WTC11 (cell line): Measurements from ENCODE around the gene SPRED2. TPM values are rescaled to one million over a fixed set of nuclear protein-coding genes. Genes with fewer than 3 reads are reported as not detected.

ENCODE experiments used
- ATAC-seq: fragments of 200-7000 bp; cut with Tn5 transposase; 2 replicates; pipeline ENCODE4 v1.10.0; 2021; ENCODE audit warnings: mild to moderate bottlenecking, moderate library complexity
- CTCF ChIA-PET: fragments of 300-600 bp; sonication (Branson Sonifier 250); formaldehyde crosslinking; loops from one replicate; lab custom pipeline; 2021; ENCODE audit warnings: antibody characterized with exemption; lab: Charles Lee
- POLR2A ChIA-PET: fragments of 350-600 bp; sonication (Branson Sonifier 250); formaldehyde crosslinking; loops from one replicate; lab custom pipeline; 2021; ENCODE audit warnings: antibody characterized with exemption; lab: Charles Lee
- DNase-seq: peaks from one replicate; pipeline ENCODE4 v3.0.0; 2021; ENCODE audit warnings: low spot score
- H3K27ac Mint-ChIP-seq: 2 replicates; pipeline ENCODE4 v1.8.0; 2021; ENCODE audit warnings: mixed read lengths
- H3K27me3 Mint-ChIP-seq: 2 replicates; pipeline ENCODE4 v1.8.0; 2021; ENCODE audit warnings: low read depth, mild to moderate bottlenecking, moderate library complexity, mixed read lengths
- H3K36me3 Mint-ChIP-seq: 2 replicates; pipeline ENCODE4 v1.8.0; 2021; ENCODE audit warnings: mixed read lengths
- H3K4me1 Mint-ChIP-seq: 2 replicates; pipeline ENCODE4 v1.8.0; 2022; ENCODE audit warnings: mixed read lengths
- H3K4me3 Mint-ChIP-seq: 2 replicates; pipeline ENCODE4 v1.8.0; 2021; ENCODE audit warnings: mild to moderate bottlenecking, moderate library complexity, mixed read lengths
- H3K9me3 Mint-ChIP-seq: 2 replicates; pipeline ENCODE4 v1.8.0; 2021; ENCODE audit warnings: mixed read lengths
- AFF4 ChIP-seq: sonication (generic); formaldehyde crosslinking; IDR thresholded peaks from 2 replicates; pipeline ENCODE4 v1.8.1; 2023; ENCODE audit warnings: mild to moderate bottlenecking, missing genetic modification reagents, borderline replicate concordance
- AR ChIP-seq: fragments of 250-450 bp; sonication (Bioruptor Pico); IDR thresholded peaks from 2 replicates; pipeline ENCODE4 v1.9.0; 2021; ENCODE audit warnings: mild to moderate bottlenecking
- ATF2 ChIP-seq: sonication (generic); formaldehyde crosslinking; IDR thresholded peaks from 2 replicates; pipeline ENCODE4 v1.8.1; 2022; ENCODE audit warnings: low read depth, missing genetic modification reagents, borderline replicate concordance
- CDX4 ChIP-seq: fragments of 250-450 bp; sonication (Bioruptor Pico); IDR thresholded peaks from 2 replicates; pipeline ENCODE4 v1.9.0; 2021; ENCODE audit warnings: moderate library complexity, mild to moderate bottlenecking, inconsistent platforms, borderline replicate concordance
- CREM ChIP-seq: sonication (generic); formaldehyde crosslinking; IDR thresholded peaks from 2 replicates; pipeline ENCODE4 v1.8.1; 2022; ENCODE audit warnings: mild to moderate bottlenecking, missing genetic modification reagents, moderate library complexity
- E2F5 ChIP-seq: sonication (generic); formaldehyde crosslinking; IDR thresholded peaks from 2 replicates; pipeline ENCODE4 v1.8.1; 2022; ENCODE audit warnings: mild to moderate bottlenecking, moderate library complexity, missing genetic modification reagents
- ETV6 ChIP-seq: sonication (generic); formaldehyde crosslinking; IDR thresholded peaks from 2 replicates; pipeline ENCODE4 v1.8.1; 2022; ENCODE audit warnings: mild to moderate bottlenecking, missing genetic modification reagents
- GRHL2 ChIP-seq: fragments of 250-450 bp; sonication (Bioruptor Pico); IDR thresholded peaks from 2 replicates; pipeline ENCODE4 v1.8.0; 2022; ENCODE audit warnings: mild to moderate bottlenecking, moderate library complexity; ENCODE audit not compliant: insufficient replicate concordance, severe bottlenecking
- IRF1 ChIP-seq: sonication (generic); formaldehyde crosslinking; IDR thresholded peaks from 2 replicates; pipeline ENCODE4 v1.8.0; 2023; ENCODE audit warnings: missing genetic modification reagents
- OVOL2 ChIP-seq: fragments of 250-450 bp; sonication (Bioruptor Pico); IDR thresholded peaks from 2 replicates; pipeline ENCODE4 v1.9.0; 2021; ENCODE audit warnings: mild to moderate bottlenecking, borderline replicate concordance
- PRRX2 ChIP-seq: fragments of 250-450 bp; sonication (Bioruptor Pico); IDR thresholded peaks from 2 replicates; pipeline ENCODE4 v1.8.0; 2021; ENCODE audit warnings: mild to moderate bottlenecking
- SP1 ChIP-seq: sonication (generic); formaldehyde crosslinking; conservative IDR thresholded peaks from 2 replicates; pipeline ENCODE4 v1.8.1; 2022; ENCODE audit warnings: missing genetic modification reagents
- STAT6 ChIP-seq: sonication (generic); formaldehyde crosslinking; conservative IDR thresholded peaks from 2 replicates; pipeline ENCODE4 v1.8.1; 2023; ENCODE audit warnings: mild to moderate bottlenecking, low read depth, missing genetic modification reagents, moderate library complexity
- TEAD1 ChIP-seq: sonication (generic); formaldehyde crosslinking; IDR thresholded peaks from 2 replicates; pipeline ENCODE4 v1.8.0; 2022; ENCODE audit warnings: mild to moderate bottlenecking, missing genetic modification reagents
- TEAD4 ChIP-seq: sonication (generic); formaldehyde crosslinking; IDR thresholded peaks from 2 replicates; pipeline ENCODE4 v1.8.0; 2022; ENCODE audit warnings: mild to moderate bottlenecking, missing genetic modification reagents
- ZBTB21 ChIP-seq: sonication (generic); formaldehyde crosslinking; IDR thresholded peaks from 2 replicates; pipeline ENCODE4 v1.8.1; 2023; ENCODE audit warnings: mild to moderate bottlenecking, missing genetic modification reagents, borderline replicate concordance
- ZNF121 ChIP-seq: sonication (generic); formaldehyde crosslinking; IDR thresholded peaks from 2 replicates; pipeline ENCODE4 v1.8.0; 2023; ENCODE audit warnings: missing genetic modification reagents
- ZNF416 ChIP-seq: fragments of 250-450 bp; sonication (Bioruptor Pico); IDR thresholded peaks from 2 replicates; pipeline ENCODE4 v1.9.0; 2021; ENCODE audit warnings: mild to moderate bottlenecking, inconsistent platforms
- total RNA-seq: library from RNA; stranded (reverse); gene quantifications from 3 replicates; pipeline ENCODE4 v1.2.3, GENCODE V29; 2021

Gene SPRED2
- total RNA-seq, 1 experiment from 2014 or later, result 34.1 TPM

GRCh38 chr2:65473045-65473444 is 40.6 kb upstream of the SPRED2 start (continued):
- no peak for TF ChIP-seq AFF4 (CRISPR knock-in tag)
- TF ChIP-seq ZBTB21 (CRISPR knock-in tag), result no peak
- TF ChIP-seq PRRX2 (CRISPR knock-in tag), result no peak
- no peak for TF ChIP-seq E2F5
- no peak for TF ChIP-seq ZNF121 (CRISPR knock-in tag)
- no peak for TF ChIP-seq ETV6 (CRISPR knock-in tag)

GRCh38 chr2:65471409-65471808 is 39.0 kb upstream of the SPRED2 start:
- no peaks in the 10 kb centered on the region for H3K4me1 Mint-ChIP-seq
- H3K9me3 Mint-ChIP-seq, result no peaks in the 10 kb centered on the region
- ATAC-seq, result no peak
- TF ChIP-seq ZNF121 (CRISPR knock-in tag), result 0 out of 2 replicates have a peak, but pooled peaks have one; percentile 17
- TF ChIP-seq ZNF416 (CRISPR knock-in tag), result no peak
- H3K36me3 Mint-ChIP-seq, result no peaks in the 10 kb centered on the region
- H3K4me3 Mint-ChIP-seq, result no peak overlapping the region
- DNase-seq, result no peak
- ChIA-PET POLR2A (no interaction called here), CTCF (no interaction called here)
- H3K27me3 Mint-ChIP-seq, result no peaks in the 10 kb centered on the region; the same call in 1 of the 2 replicates
- no peak overlapping the region for H3K27ac Mint-ChIP-seq

- ChIA-PET CTCF (no interaction called here), POLR2A (no interaction called here)
- H3K27ac Mint-ChIP-seq, result no peak overlapping the region
- TF ChIP-seq TEAD4, result no peak
- TF ChIP-seq OVOL2, result no peak
- no peak for TF ChIP-seq IRF1 (CRISPR knock-in tag)
- no peak for TF ChIP-seq CREM
- no peak for TF ChIP-seq CDX4
- no peak for TF ChIP-seq ATF2 (CRISPR knock-in tag)
- no peak for TF ChIP-seq TEAD1 (CRISPR knock-in tag)
- no peak for DNase-seq
- no peaks in the 10 kb centered on the region; the same call in 1 of the 2 replicates for H3K4me1 Mint-ChIP-seq
- peaks cover 9% of the 10 kb centered on the region; the same call in 1 of the 2 replicates for H3K9me3 Mint-ChIP-seq
- ATAC-seq, result no peak
- no peaks in the 10 kb centered on the region for H3K36me3 Mint-ChIP-seq
- peaks cover 2% of the 10 kb centered on the region; the same call in 1 of the 2 replicates for H3K27me3 Mint-ChIP-seq
- H3K4me3 Mint-ChIP-seq, result no peak overlapping the region
Measured at GRCh38 chr2:65466551-65466950, 34.2 kb upstream of the SPRED2 start.

GRCh38 chr2:65465857-65466256 is 33.5 kb upstream of the SPRED2 start:
- no peak for DNase-seq
- Mint-ChIP-seq H3K36me3 (no peaks in the 10 kb centered on the region), H3K27ac (no peak overlapping the region), H3K4me1 (no peaks in the 10 kb centered on the region; the same call in 1 of the 2 replicates), H3K4me3 (no peak overlapping the region), H3K9me3 (peaks cover 9% of the 10 kb centered on the region; the same call in 1 of the 2 replicates), H3K27me3 (peaks cover 6% of the 10 kb centered on the region; the same call in 1 of the 2 replicates)
- no peak for ATAC-seq
- POLR2A ChIA-PET, result no interaction called here
- CTCF ChIA-PET, result no interaction called here
- TF ChIP-seq STAT6 (CRISPR knock-in tag), result no peak
- TF ChIP-seq AR (CRISPR knock-in tag), result no peak
- TF ChIP-seq GRHL2 (CRISPR knock-in tag), result no peak
- no peak for TF ChIP-seq SP1 (CRISPR knock-in tag)
